Measurements from ENCODE around the gene EFNA5.

Gene EFNA5

GRCh38 chr5:107553117-107553555 lies 117.6 kb downstream of the EFNA5 start (continued):
- TF ChIP-seq ZNF2 (tag by site-specific recombination; IDR thresholded peaks at IDR 0.05), result 0 out of 2 replicates have a peak, but pooled peaks have one; percentile 21
- no peak for TF ChIP-seq ZNF623 (tag by site-specific recombination; IDR thresholded peaks at IDR 0.05)
- 0 out of 2 replicates have a peak, but pooled peaks have one; percentile 37 for TF ChIP-seq ZBTB20 (tag by site-specific recombination; IDR thresholded peaks at IDR 0.05)
- TF ChIP-seq SP7 (tag by site-specific recombination; IDR thresholded peaks at IDR 0.05), result peak; percentile 40; the same call in 1 of the 2 replicates
- TF ChIP-seq ZNF677 (tag by site-specific recombination; IDR thresholded peaks at IDR 0.05), result no peak
- no peak for TF ChIP-seq CTCF (tag by site-specific recombination; IDR thresholded peaks at IDR 0.05)
- TF ChIP-seq ZNF16 (tag by site-specific recombination; IDR thresholded peaks at IDR 0.05; ENCODE audit: low read depth), result no peak
- no peak for TF ChIP-seq MEIS1 (CRISPR knock-in tag; IDR thresholded peaks at IDR 0.05; ENCODE audit: borderline replicate concordance)
- no peak for TF ChIP-seq KLF16 (tag by site-specific recombination; IDR thresholded peaks at IDR 0.05)
- TF ChIP-seq ZNF560 (tag by site-specific recombination; IDR thresholded peaks at IDR 0.05; ENCODE audit: borderline replicate concordance), result no peak
- TF ChIP-seq ZNF843 (tag by site-specific recombination; IDR thresholded peaks at IDR 0.05), result 0 out of 2 replicates have a peak, but pooled peaks have one; percentile 13
- TF ChIP-seq ZSCAN30 (tag by site-specific recombination; IDR thresholded peaks at IDR 0.05), result peak; percentile 97
- no peak for TF ChIP-seq ZNF558 (tag by site-specific recombination; IDR thresholded peaks at IDR 0.05)
- TF ChIP-seq ZNF776 (tag by site-specific recombination; IDR thresholded peaks at IDR 0.05; ENCODE audit: borderline replicate concordance), result no peak
- peak; percentile 72 for TF ChIP-seq ZNF335 (tag by site-specific recombination; conservative IDR thresholded peaks at IDR 0.05)
- TF ChIP-seq ZNF747 (tag by site-specific recombination; IDR thresholded peaks at IDR 0.05), result no peak
- no peak for TF ChIP-seq ZNF692 (tag by site-specific recombination; IDR thresholded peaks at IDR 0.05)
- TF ChIP-seq WT1 (tag by site-specific recombination; IDR thresholded peaks at IDR 0.05), result no peak
- TF ChIP-seq ZNF155 (tag by site-specific recombination; IDR thresholded peaks at IDR 0.05), result no peak
- no peak for TF ChIP-seq ZNF148 (tag by site-specific recombination; IDR thresholded peaks at IDR 0.05; ENCODE audit: borderline replicate concordance)
- TF ChIP-seq ZNF221 (tag by site-specific recombination; IDR thresholded peaks at IDR 0.05; ENCODE audit: borderline replicate concordance), result no peak
- TF ChIP-seq ZNF514 (tag by site-specific recombination; IDR thresholded peaks at IDR 0.05), result no peak
- no peak for TF ChIP-seq ZNF664 (tag by site-specific recombination; IDR thresholded peaks at IDR 0.05)
- no peak for TF ChIP-seq ZNF23 (tag by site-specific recombination; IDR thresholded peaks at IDR 0.05; ENCODE audit: borderline replicate concordance)
- TF ChIP-seq GFI1B (tag by site-specific recombination; IDR thresholded peaks at IDR 0.05), result no peak
- TF ChIP-seq ZNF544 (tag by site-specific recombination; IDR thresholded peaks at IDR 0.05), result no peak
- TF ChIP-seq ZNF354C (tag by site-specific recombination; IDR thresholded peaks at IDR 0.05; ENCODE audit: borderline replicate concordance, low read depth), result no peak
- TF ChIP-seq ZNF169 (tag by site-specific recombination; IDR thresholded peaks at IDR 0.05), result no peak
- TF ChIP-seq ZNF629 (tag by site-specific recombination; IDR thresholded peaks at IDR 0.05), result no peak
- TF ChIP-seq PRDM6 (tag by site-specific recombination; IDR thresholded peaks at IDR 0.05), result peak; percentile 52
- no peak for TF ChIP-seq ZBTB49 (tag by site-specific recombination; IDR thresholded peaks at IDR 0.05; ENCODE audit: low read depth)
- no peak for TF ChIP-seq ZNF580 (tag by site-specific recombination; IDR thresholded peaks at IDR 0.05)
- no peak for TF ChIP-seq ZNF585B (tag by site-specific recombination; IDR thresholded peaks at IDR 0.05)

All from HEK293 (cell line).